Endothelial cell of umbilical vein (primary cell): ENCODE results near the gene HP.

Experiments
- GATA2 ChIP-seq: IDR thresholded peaks from 2 replicates; pipeline ENCODE4 v1.7.0; 2011; ENCODE audit warnings: low read depth, mild to moderate bottlenecking, moderate library complexity, mixed read lengths, low read length; ENCODE audit not compliant: insufficient read length, insufficient read depth
- TF ChIP-seq, protein P1 (sequence below), 2 donors: IDR thresholded peaks; 1 replicate in 1 of 2; 2 replicates in 1 of 2; pipeline ENCODE4 v1.5.1; 2011; ENCODE audit warnings: low read length in 2 of 2, mild to moderate bottlenecking in 2 of 2, moderate library complexity in 2 of 2, control low read depth in 1 of 2, inconsistent platforms in 1 of 2, low read depth in 1 of 2; ENCODE audit not compliant: insufficient read depth in 1 of 2; ENCODE audit errors: extremely low read depth in 1 of 2

DNA sequence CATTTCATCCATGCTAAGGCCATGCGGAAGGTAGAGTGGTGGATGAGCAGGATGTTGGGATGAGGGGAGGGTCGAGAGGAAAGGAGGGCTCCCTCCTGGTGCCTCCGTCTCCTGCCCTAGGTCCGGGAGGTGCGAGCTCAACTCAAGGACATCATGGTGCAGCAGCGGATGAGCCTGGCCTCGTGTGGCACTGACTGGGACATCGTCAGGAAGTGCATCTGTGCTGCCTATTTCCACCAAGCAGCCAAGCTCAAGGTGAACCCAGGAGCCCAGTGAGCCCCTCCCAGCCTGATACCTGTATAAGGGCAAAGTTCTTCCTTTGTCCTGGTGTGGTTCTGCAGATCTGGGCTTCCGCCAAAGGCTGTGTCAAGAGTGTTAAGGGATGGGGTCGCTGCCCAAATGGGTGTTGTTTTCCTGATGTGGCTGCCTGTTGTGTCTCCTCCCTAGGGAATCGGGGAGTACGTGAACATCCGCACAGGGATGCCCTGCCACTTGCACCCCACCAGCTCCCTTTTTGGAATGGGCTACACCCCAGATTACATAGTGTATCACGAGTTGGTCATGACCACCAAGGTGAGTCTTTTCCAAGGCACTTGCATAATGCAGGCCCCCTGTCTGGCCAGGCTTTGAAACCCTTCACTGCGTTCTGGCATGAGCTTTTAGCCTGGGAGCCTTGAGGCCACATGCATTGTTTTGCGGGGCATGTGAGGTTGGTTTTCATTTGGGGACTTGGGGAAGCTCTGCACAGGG is 54.2 kb downstream of the HP start:
- TF ChIP-seq, protein P1, sequence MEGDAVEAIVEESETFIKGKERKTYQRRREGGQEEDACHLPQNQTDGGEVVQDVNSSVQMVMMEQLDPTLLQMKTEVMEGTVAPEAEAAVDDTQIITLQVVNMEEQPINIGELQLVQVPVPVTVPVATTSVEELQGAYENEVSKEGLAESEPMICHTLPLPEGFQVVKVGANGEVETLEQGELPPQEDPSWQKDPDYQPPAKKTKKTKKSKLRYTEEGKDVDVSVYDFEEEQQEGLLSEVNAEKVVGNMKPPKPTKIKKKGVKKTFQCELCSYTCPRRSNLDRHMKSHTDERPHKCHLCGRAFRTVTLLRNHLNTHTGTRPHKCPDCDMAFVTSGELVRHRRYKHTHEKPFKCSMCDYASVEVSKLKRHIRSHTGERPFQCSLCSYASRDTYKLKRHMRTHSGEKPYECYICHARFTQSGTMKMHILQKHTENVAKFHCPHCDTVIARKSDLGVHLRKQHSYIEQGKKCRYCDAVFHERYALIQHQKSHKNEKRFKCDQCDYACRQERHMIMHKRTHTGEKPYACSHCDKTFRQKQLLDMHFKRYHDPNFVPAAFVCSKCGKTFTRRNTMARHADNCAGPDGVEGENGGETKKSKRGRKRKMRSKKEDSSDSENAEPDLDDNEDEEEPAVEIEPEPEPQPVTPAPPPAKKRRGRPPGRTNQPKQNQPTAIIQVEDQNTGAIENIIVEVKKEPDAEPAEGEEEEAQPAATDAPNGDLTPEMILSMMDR (IDR thresholded peaks at IDR 0.05; ENCODE audit: extremely low read depth in 1 of 2, insufficient read depth in 1 of 2, low read depth in 1 of 2, low read length in 2 of 2): no peak
- no peak for TF ChIP-seq GATA2
